AG04450 (cell line): Measurements from ENCODE around the gene SYTL1. TPM values are rescaled to one million over a fixed set of nuclear protein-coding genes. Genes with fewer than 3 reads are reported as not detected.
A peak's percentile ranks its signal among the peaks of the same experiment; 100 is the strongest.

Source experiments
- CTCF ChIA-PET: fragments of 300-600, 350-600 bp; formaldehyde crosslinking; extraction: SDS; loops from one replicate; lab custom pipeline; 2022; ENCODE audit warnings: antibody characterized with exemption, inconsistent platforms; lab: Charles Lee
- POLR2A ChIA-PET: fragments of 350-600 bp; formaldehyde crosslinking; extraction: SDS; loops from one replicate; lab custom pipeline; 2021; ENCODE audit warnings: antibody characterized with exemption, inconsistent platforms; lab: Yijun Ruan, JAX
- DNase-seq: peaks from one replicate; pipeline ENCODE4 v3.0.0-alpha.2; 2011; ENCODE audit warnings: low read depth, low spot score
- H3K27ac ChIP-seq: one replicate; pipeline ENCODE4 v1.5.1; 2012; ENCODE audit warnings: low read depth, low read length, control low read depth
- H3K27me3 ChIP-seq: one replicate; pipeline ENCODE4 v1.6.0; 2012; ENCODE audit warnings: low read length; ENCODE audit not compliant: control insufficient read depth, insufficient read depth
- H3K4me3 ChIP-seq: 2 replicates; pipeline ENCODE4 v1.5.1; 2011; ENCODE audit warnings: mild to moderate bottlenecking, low read depth, low read length, control low read depth
- H3K9me3 ChIP-seq: 2 replicates; pipeline ENCODE4 v1.5.1; 2012; ENCODE audit warnings: low read length; ENCODE audit not compliant: control insufficient read depth, insufficient read depth
- CTCF ChIP-seq: IDR thresholded peaks from 2 replicates; pipeline ENCODE4 v1.5.1; 2011; ENCODE audit warnings: low read depth, low read length, control low read depth, inconsistent platforms
- polyA minus RNA-seq: library from RNA; depleted of rRNA, polyadenylated mRNA; stranded (reverse); fragments of >200 nt; gene quantifications from 2 replicates; pipeline ENCODE4 v1.2.3, GENCODE V29; 2011; rRNA and poly(A)+ RNA removed
- polyA plus RNA-seq: library from polyadenylated mRNA; depleted of rRNA; stranded (reverse); fragments of >200 nt; gene quantifications from 2 replicates; pipeline ENCODE4 v1.2.3, GENCODE V29; 2011; rRNA removed

SYTL1 gene
- polyA plus RNA-seq, result 0.32 and 0.35 TPM in 2 replicates
- 0.17 and 0.18 TPM in 2 replicates for polyA minus RNA-seq

- POLR2A ChIA-PET, result interaction anchor here (1.0 to 1.1 kb wide), 2 partner anchors 10 to 42 kb away, joined by 5 read pairs; no protein-coding TSS in a partner anchor
- TF ChIP-seq CTCF, result no peak
- Histone ChIP-seq H3K4me3 (peak within 1 kb of the TSS; percentile 40), H3K27me3 (no peaks in the 10 kb centered on the region), H3K27ac (peak within 1 kb of the TSS; percentile 31), H3K9me3 (no peaks in the 10 kb centered on the region; the same call in 1 of the 2 replicates)
- no peak for DNase-seq
- CTCF ChIA-PET, result interaction anchor here (1.6 to 1.7 kb wide), 2 partner anchors 9 to 16 kb away, joined by 7 read pairs; no protein-coding TSS in a partner anchor
Measured at GRCh38 chr1:27341525-27342252, at the start of gene SYTL1. Gene SYTL1, plus strand, starts transcription at chr1:27342022. Its CDS starts 3,313 bp downstream, at chr1:27345335.

GRCh38 chr1:27292106-27292505 lies 49.7 kb upstream of the SYTL1 start:
- no peak for DNase-seq
- Histone ChIP-seq H3K27ac (no peak overlapping the region), H3K9me3 (no peaks in the 10 kb centered on the region), H3K4me3 (no peak overlapping the region), H3K27me3 (no peaks in the 10 kb centered on the region)
- no peak for TF ChIP-seq CTCF
- POLR2A ChIA-PET, result interaction anchor here (0.7 kb wide), 1 partner anchor 92 kb away, joined by 4 read pairs; no protein-coding TSS in a partner anchor
- CTCF ChIA-PET, result interaction anchor here (0.8 to 1.1 kb wide), 2 partner anchors 12 to 192 kb away, joined by 5 to 9 read pairs; no protein-coding TSS in a partner anchor

GRCh38 chr1:27293915-27294314 lies 47.9 kb upstream of the SYTL1 start:
- CTCF ChIA-PET, result interaction anchor here (0.6 to 10.3 kb wide), 6 partner anchors 9 to 294 kb away, joined by 3 to 168 read pairs (median 4); no protein-coding TSS in a partner anchor
- POLR2A ChIA-PET, result interaction anchor here (0.6 kb wide), 1 partner anchor 149 kb away, joined by 4 read pairs; no protein-coding TSS in a partner anchor

GRCh38 chr1:27296773-27297291 lies 45.0 kb upstream of the SYTL1 start:
- ChIA-PET CTCF (interaction anchor here (0.5 to 10.3 kb wide), 55 partner anchors 9 to 476 kb away, joined by 3 to 168 read pairs (median 5); partner anchors contain the start of genes AHDC1, CD164L2, GPR3 and MAP3K6), POLR2A (interaction anchor here (0.5 kb wide), 1 partner anchor 1212 kb away, joined by 3 read pairs; no protein-coding TSS in a partner anchor)
- no peak for DNase-seq
- no peaks in the 10 kb centered on the region for H3K27me3 ChIP-seq
- no peak overlapping the region for H3K27ac ChIP-seq
- TF ChIP-seq CTCF, result peak; percentile 68
- no peaks in the 10 kb centered on the region for H3K9me3 ChIP-seq
- H3K4me3 ChIP-seq, result no peak overlapping the region

More at GRCh38 chr1:27293915-27294314, 47.9 kb upstream of the SYTL1 start:
- Histone ChIP-seq H3K4me3 (no peak overlapping the region), H3K27ac (no peak overlapping the region), H3K27me3 (no peaks in the 10 kb centered on the region), H3K9me3 (no peaks in the 10 kb centered on the region)
- no peak for TF ChIP-seq CTCF
- DNase-seq, result no peak
